Activated effector memory CD4-positive, alpha-beta T cell treated with anti-CD3 and anti-CD28 coated beads, Interleukin-2, amount 50 U/mL, for 16 hours (primary cell): ENCODE results near the gene KIAA0319L.
"Not testable (repeated sequence)": the region's sequence is repeated elsewhere in the genome, so short reads cannot be mapped to it uniquely, and the experiment has no call there.

Source experiments
- DNase-seq: peaks from one replicate; pipeline ENCODE4 v3.0.0-alpha.2; 2020

The KIAA0319L gene

GRCh38 chr1:35580949-35581388, 23.8 kb upstream of the KIAA0319L start:
- no peak for DNase-seq

GRCh38 chr1:35577071-35577998, 20.1 kb upstream of the KIAA0319L start:
- DNase-seq: peak; percentile 84

DNA sequence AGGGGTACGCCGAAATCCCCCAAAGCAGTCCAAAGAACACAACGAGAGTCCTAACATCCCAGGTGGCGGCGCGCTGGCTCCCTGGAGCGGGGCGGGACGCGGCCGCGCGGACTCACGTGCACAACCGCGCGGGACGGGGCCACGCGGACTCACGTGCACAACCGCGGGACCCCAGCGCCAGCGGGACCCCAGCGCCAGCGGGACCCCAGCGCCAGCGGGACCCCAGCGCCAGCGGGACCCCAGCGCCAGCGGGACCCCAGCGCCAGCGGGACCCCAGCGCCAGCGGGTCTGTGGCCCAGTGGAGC, 19.5 kb upstream of the KIAA0319L start:
- DNase-seq: not testable (repeated sequence)

DNA sequence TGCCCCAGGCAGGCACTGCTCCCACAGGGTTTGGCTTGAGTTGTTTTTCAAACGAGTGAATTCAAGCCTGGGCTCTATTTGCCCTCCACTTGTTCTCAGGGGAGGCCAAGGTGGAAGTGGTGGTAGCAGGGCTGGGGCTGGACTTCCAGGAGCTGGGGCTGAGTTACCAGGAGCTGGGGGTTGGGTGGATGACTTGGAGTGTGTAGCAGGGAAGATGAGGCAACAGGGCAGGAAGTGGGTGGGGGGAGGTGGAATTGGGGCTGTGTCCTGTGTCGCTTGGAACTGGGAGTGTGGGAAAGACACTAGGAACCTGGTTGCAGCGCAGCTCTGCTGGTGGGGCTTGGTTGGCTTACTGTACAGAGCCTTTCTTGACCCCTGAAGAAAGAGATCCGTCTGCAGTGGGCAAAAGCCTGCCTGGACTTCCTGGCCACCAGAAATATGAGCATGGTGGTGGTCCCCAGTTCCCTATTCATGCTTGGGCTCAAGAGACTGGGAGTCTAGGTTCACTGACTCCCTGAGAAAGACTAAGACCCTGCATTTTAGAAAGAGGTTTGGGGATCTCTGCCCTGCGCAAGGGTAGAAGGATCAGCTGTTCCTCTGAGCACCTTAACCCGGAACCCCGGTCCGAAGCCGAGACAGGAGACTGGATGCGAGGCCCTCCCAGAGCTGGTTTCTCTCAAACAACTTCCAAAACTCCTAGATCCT, 19.0 kb upstream of the KIAA0319L start:
- peak; percentile 59 for DNase-seq

- DNase-seq: peak; percentile 27
Measured at GRCh38 chr1:35575416-35575958, 18.3 kb upstream of the KIAA0319L start.

DNA sequence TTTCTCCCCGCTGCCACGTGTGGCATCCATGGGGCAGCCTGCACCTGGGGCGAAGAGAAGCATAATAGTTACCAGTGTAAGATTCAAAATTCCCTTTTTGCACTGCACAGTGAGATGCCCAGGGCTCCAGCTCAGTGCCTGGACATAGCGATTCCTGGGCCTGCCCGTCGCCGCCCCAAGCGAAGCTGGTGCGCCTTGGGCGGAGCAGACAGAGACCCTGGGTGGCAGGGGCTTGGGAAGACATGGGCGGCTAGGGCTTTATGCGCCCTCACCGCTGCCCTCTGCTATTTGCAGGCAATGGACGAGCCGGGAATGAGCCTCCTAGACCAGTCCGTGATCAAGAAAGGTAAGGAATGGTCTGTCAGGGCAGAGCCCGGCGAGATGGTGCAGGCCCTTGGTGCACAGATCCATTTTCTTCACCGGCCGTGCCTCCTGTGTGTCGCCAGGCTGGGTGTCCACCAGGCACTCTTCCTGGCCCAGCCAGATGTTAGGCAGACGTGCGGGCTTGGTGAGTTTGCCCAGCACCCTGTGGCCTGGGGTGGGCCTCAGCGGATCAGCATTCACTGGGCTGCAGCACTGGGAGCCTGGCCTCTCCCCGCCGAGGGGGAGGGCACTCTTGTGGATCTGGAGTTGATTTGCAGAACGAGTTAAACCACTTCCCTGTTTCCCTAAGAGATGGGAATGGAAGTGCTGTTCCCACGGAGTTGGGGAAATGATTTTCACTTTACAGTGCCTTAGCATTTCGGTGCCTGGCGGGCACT, 17.6 kb upstream of the KIAA0319L start:
- DNase-seq: peak; percentile 55

DNA sequence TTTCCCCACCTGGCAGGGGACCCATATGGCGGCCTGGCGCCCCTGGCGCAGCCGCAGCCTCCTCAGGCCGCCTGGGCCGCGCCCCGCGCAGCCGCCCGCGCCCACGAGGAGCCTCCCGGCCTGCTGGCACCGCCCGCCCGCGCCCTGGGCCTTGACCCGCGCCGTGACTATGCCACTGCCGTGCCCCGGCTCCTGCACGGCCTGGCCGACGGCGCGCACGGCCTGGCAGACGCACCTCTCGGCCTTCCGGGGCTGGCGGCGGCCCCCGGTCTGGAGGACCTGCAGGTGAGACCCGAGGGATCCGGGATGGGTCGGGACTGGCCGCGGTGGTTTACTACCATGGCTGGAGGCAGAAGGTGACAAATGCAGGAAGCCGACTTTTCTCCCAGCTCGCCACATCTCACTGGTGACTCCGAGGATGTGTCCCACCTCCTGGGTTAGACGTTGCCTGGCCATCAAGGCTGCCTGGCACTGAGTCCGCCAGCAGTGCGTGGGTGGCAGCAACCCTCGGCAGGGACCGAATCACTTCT, 17.0 kb upstream of the KIAA0319L start:
- peak; percentile 60 for DNase-seq

GRCh38 chr1:35573198-35574124, 16.3 kb upstream of the KIAA0319L start, which contains the start of gene TFAP2E:
Gene TFAP2E (plus strand): TSS chr1:35573314. CDS start chr1:35573578, 264 bp downstream.
- peak; percentile 62 for DNase-seq

GRCh38 chr1:35572296-35572695, 15.1 kb upstream of the KIAA0319L start:
- no peak for DNase-seq

- no peak for DNase-seq
Measured at GRCh38 chr1:35571263-35571662, 14.1 kb upstream of the KIAA0319L start.

GRCh38 chr1:35570589-35571137, 13.5 kb upstream of the KIAA0319L start:
- DNase-seq: no peak

DNA sequence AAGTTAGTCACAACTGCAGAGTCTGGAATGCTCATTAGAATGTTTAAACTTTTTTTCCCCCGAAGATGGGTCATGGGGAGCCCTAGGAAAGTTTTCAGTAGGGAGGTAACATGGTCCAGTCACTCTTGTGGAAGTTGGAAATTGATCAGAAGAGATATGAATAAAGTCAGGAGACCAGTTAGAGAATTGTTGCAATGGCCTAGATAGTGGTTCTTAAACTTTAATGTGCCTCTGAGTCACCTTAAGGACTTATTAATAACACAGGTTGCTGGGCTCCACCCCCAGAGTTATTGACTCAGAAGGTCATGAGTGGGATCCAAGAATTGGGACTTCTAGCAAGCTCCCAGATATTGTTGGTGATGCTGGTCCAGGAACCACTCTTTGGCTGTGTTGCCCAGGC, 12.7 kb upstream of the KIAA0319L start:
- DNase-seq: no peak

- DNase-seq: peak; percentile 86
Measured at GRCh38 chr1:35568975-35569395, 11.8 kb upstream of the KIAA0319L start.

- peak; percentile 38 for DNase-seq
Measured at GRCh38 chr1:35567947-35568558, 10.8 kb upstream of the KIAA0319L start.

DNA sequence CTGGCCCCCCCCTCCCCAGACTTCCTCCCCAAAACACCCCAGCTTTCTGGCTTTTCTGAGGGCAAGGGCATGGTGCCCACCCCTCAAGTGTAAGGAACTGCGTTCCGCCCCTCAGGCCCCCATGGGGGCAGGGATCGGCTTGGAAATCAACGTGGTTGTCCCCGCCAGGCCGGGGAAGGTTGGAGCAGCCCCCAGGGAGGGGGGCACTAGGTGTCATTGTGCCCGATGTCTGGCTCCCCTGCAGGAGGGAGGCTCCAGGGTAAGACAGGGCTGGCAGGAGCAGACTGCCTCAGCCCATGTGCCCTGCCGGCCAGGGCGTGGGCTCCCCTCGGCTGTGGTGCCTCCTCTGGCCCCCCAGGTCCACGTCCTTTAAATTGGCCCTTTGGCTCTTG, 8.5 kb upstream of the KIAA0319L start:
- DNase-seq: no peak

- DNase-seq: no peak
Measured at GRCh38 chr1:35564884-35565741, 7.9 kb upstream of the KIAA0319L start.

- peak; percentile 91 for DNase-seq
Measured at GRCh38 chr1:35564037-35564883, 7.1 kb upstream of the KIAA0319L start.

GRCh38 chr1:35563166-35563565, 6.0 kb upstream of the KIAA0319L start:
- no peak for DNase-seq
